ENCODE measurements around the gene FHOD3. TPM values are rescaled to one million over a fixed set of nuclear protein-coding genes. Genes with fewer than 3 reads are reported as not detected.

Gene FHOD3
- total RNA-seq, 1 donor from 2014 or later = 8.9 TPM

DNA sequence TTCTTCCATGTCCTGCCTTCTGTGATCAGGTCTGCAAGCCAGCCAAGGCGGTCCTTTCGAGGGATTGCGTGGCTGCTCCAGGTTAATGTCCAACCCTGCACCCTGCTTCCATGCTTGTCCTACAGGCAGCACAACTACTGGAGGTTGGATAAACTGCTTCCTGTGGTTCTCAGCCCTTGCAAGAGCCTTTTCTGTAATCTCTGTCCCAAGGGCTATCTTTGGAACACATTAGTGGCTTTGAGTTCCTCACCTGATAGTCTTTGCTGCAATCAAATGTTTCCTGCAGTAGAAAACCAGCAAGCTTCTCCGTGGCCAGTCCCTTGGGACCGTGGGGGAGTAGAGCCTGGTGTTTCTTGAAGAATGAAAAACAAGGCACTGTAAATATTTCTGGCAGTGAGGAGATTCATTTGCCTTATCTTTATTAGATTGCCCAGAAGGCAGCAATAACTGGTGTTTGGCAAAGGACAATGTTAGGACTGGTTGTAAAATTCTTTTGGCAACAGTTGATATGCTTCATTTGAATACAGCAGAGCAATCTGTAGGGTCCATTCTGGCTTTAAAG is 214.4 kb downstream of the FHOD3 start:
- peaks cover 4% of the 10 kb centered on the region for H3K4me1 Mint-ChIP-seq (ENCODE audit: low read depth)
- no peak overlapping the region for H3K27ac Mint-ChIP-seq (ENCODE audit: unreplicated experiment)
- no peaks in the 10 kb centered on the region for H3K36me3 Mint-ChIP-seq (ENCODE audit: low read depth)
- H3K27me3 Mint-ChIP-seq (ENCODE audit: low read depth) = peaks cover 2% of the 10 kb centered on the region
- no peak for DNase-seq (ENCODE audit: low spot score)
- TF ChIP-seq, protein P1, sequence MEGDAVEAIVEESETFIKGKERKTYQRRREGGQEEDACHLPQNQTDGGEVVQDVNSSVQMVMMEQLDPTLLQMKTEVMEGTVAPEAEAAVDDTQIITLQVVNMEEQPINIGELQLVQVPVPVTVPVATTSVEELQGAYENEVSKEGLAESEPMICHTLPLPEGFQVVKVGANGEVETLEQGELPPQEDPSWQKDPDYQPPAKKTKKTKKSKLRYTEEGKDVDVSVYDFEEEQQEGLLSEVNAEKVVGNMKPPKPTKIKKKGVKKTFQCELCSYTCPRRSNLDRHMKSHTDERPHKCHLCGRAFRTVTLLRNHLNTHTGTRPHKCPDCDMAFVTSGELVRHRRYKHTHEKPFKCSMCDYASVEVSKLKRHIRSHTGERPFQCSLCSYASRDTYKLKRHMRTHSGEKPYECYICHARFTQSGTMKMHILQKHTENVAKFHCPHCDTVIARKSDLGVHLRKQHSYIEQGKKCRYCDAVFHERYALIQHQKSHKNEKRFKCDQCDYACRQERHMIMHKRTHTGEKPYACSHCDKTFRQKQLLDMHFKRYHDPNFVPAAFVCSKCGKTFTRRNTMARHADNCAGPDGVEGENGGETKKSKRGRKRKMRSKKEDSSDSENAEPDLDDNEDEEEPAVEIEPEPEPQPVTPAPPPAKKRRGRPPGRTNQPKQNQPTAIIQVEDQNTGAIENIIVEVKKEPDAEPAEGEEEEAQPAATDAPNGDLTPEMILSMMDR (IDR thresholded peaks at IDR 0.05) = no peak
- no peak overlapping the region for H3K4me3 Mint-ChIP-seq (ENCODE audit: unreplicated experiment)
- H3K9me3 Mint-ChIP-seq (ENCODE audit: low read depth) = no peaks in the 10 kb centered on the region

DNA sequence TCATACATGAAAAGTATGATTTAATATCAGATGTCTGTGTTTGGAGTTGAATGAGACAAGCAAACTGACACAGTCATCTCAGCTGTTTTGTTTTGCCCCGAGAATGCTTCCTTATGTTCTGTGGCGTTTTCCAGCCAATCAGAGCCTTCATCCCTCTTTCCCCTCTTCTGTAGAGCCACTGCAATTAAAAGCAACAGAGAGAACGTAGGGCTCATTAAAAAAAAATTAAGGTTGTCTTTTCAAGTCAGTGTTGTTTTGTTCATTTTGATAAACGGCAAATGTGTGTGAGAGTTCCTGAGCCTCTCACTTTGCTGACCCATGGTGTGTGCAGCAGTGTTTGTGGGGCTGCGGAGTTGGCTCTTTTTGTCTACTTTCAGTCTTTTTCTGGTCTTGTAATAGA is 216.0 kb downstream of the FHOD3 start:
- Mint-ChIP-seq H3K36me3 (ENCODE audit: low read depth) (no peaks in the 10 kb centered on the region), H3K9me3 (ENCODE audit: low read depth) (no peaks in the 10 kb centered on the region), H3K4me1 (ENCODE audit: low read depth) (peaks cover 5% of the 10 kb centered on the region), H3K27me3 (ENCODE audit: low read depth) (peaks cover 2% of the 10 kb centered on the region), H3K4me3 (ENCODE audit: unreplicated experiment) (no peak overlapping the region), H3K27ac (ENCODE audit: unreplicated experiment) (no peak overlapping the region)
- TF ChIP-seq, protein P1 (IDR thresholded peaks at IDR 0.05) = no peak
- no peak for DNase-seq (ENCODE audit: low spot score)

DNA sequence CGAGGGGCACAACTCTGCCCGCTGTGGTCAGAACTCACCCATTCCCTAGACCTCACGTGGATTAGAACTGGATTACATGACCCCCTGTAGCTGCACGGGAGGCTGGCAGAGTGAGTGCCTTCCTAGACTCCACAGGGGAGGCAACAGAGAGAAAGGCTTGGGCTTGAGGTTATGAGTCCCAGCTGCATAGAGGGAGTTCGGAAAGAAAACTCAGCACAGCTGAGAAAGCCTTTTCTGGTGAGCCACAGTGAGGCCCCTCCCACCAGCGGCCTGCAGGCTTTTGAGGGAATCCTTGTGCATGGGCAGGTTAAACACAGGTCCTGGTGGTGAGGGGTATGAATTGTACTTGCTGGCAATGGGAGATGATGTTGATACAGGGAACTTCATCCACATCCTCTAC is 217.3 kb downstream of the FHOD3 start:
- peaks cover 2% of the 10 kb centered on the region for H3K27me3 Mint-ChIP-seq (ENCODE audit: low read depth)

DNA sequence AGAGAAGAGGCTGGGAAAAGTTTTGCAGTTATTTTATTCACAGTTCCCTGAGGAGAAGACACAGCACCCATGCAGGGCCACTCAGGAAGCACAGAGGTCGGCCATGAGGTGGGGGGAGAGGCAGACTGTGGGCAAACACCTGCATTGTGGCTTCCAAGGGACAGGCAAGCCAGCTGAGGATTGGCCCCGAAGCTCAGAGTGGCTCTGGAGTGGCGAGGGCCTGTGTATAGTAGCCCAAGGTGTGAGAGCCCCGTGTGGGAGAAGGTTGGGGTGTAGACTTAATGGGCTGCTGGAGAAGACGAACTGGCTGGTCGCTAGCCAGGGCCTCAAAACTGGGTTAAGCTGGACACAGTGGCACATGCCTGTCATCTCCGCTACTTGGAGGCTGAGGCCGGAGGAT is 218.7 kb downstream of the FHOD3 start:
- H3K27ac Mint-ChIP-seq (ENCODE audit: unreplicated experiment) = no peak overlapping the region
- H3K27me3 Mint-ChIP-seq (ENCODE audit: low read depth) = peaks cover 2% of the 10 kb centered on the region

More for the DNA sequence above, 217.3 kb downstream of the FHOD3 start:
- Mint-ChIP-seq H3K4me3 (ENCODE audit: unreplicated experiment) (no peak overlapping the region), H3K4me1 (ENCODE audit: low read depth) (peaks cover 8% of the 10 kb centered on the region), H3K36me3 (ENCODE audit: low read depth) (peaks cover 2% of the 10 kb centered on the region), H3K27ac (ENCODE audit: unreplicated experiment) (no peak overlapping the region), H3K9me3 (ENCODE audit: low read depth) (no peaks in the 10 kb centered on the region)
- DNase-seq (ENCODE audit: low spot score) = no peak
- TF ChIP-seq, protein P1 (IDR thresholded peaks at IDR 0.05) = no peak

DNA sequence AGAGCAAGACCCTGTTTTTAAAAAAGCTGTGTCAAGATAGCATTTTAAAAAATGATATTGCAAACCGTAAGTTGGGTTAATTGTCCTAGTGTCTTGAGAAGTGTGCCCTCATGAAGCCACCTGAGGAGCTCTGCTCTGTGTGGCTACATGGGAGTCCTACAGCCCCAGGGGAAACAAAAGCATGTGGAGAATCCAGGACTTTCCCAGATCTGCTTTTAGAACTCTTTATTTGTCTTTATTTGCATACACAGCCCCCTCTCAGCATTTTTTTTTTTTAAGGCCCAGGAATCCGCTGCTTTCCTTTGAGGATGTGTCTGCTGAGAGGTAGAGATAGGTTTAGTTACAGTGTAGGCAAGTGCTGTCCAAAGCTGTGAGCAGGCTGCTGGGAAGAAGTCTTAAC is 219.2 kb downstream of the FHOD3 start:
- peaks cover 8% of the 10 kb centered on the region for H3K4me1 Mint-ChIP-seq (ENCODE audit: low read depth)
- TF ChIP-seq, protein P1 (IDR thresholded peaks at IDR 0.05) = no peak
- no peaks in the 10 kb centered on the region for H3K9me3 Mint-ChIP-seq (ENCODE audit: low read depth)
- H3K36me3 Mint-ChIP-seq (ENCODE audit: low read depth) = peaks cover 2% of the 10 kb centered on the region
- H3K27ac Mint-ChIP-seq (ENCODE audit: unreplicated experiment) = no peak overlapping the region
- H3K4me3 Mint-ChIP-seq (ENCODE audit: unreplicated experiment) = no peak overlapping the region
- no peak for DNase-seq (ENCODE audit: low spot score)
- H3K27me3 Mint-ChIP-seq (ENCODE audit: low read depth) = peaks cover 2% of the 10 kb centered on the region

More for the DNA sequence above, 218.7 kb downstream of the FHOD3 start:
- no peak for DNase-seq (ENCODE audit: low spot score)
- Mint-ChIP-seq H3K36me3 (ENCODE audit: low read depth) (peaks cover 2% of the 10 kb centered on the region), H3K9me3 (ENCODE audit: low read depth) (no peaks in the 10 kb centered on the region), H3K4me3 (ENCODE audit: unreplicated experiment) (no peak overlapping the region), H3K4me1 (ENCODE audit: low read depth) (peaks cover 8% of the 10 kb centered on the region)
- TF ChIP-seq, protein P1 (IDR thresholded peaks at IDR 0.05) = no peak

Data from chondrocyte (in vitro differentiated cells).